ENCODE data around the gene STXBP6.

The STXBP6 gene

GRCh38 chr14:24852312-24853060, 197.5 kb downstream of the STXBP6 start:
- Histone ChIP-seq H3K9ac (ENCODE audit: insufficient read length) (no peak overlapping the region), H3K36me3 (ENCODE audit: insufficient read depth, low read length) (no peaks in the 10 kb centered on the region), H3K27ac (no peak overlapping the region), H3K4me3 (no peak overlapping the region), H3K9me3 (ENCODE audit: low read depth, low read length) (no peaks in the 10 kb centered on the region)
- TF ChIP-seq FOXP2 (optimal IDR thresholded peaks at IDR 0.05; ENCODE audit: control extremely low read depth, extremely low read length, insufficient read depth) (no peak), POLR2AphosphoS5 (IDR thresholded peaks at IDR 0.05; ENCODE audit: borderline replicate concordance, low read depth, low read length) (no peak), EZH2 (IDR thresholded peaks at IDR 0.05) (no peak)
- no peak for DNase-seq (ENCODE audit: low read depth, low spot score)

GRCh38 chr14:24851837-24852236, 198.1 kb downstream of the STXBP6 start:
- Histone ChIP-seq H3K27ac (no peak overlapping the region), H3K9ac (ENCODE audit: insufficient read length) (no peak overlapping the region), H3K4me3 (no peak overlapping the region), H3K36me3 (ENCODE audit: insufficient read depth, low read length) (no peaks in the 10 kb centered on the region), H3K9me3 (ENCODE audit: low read depth, low read length) (no peaks in the 10 kb centered on the region)
- DNase-seq (ENCODE audit: low read depth, low spot score), result no peak
- TF ChIP-seq POLR2AphosphoS5 (IDR thresholded peaks at IDR 0.05; ENCODE audit: borderline replicate concordance, low read depth, low read length) (no peak), EZH2 (IDR thresholded peaks at IDR 0.05) (no peak), FOXP2 (optimal IDR thresholded peaks at IDR 0.05; ENCODE audit: control extremely low read depth, extremely low read length, insufficient read depth) (no peak)

GRCh38 chr14:24851406-24851805, 198.5 kb downstream of the STXBP6 start:
- H3K36me3 ChIP-seq (ENCODE audit: insufficient read depth, low read length), result no peaks in the 10 kb centered on the region
- H3K9ac ChIP-seq (ENCODE audit: insufficient read length), result no peak overlapping the region
- no peak overlapping the region for H3K27ac ChIP-seq
- no peak for DNase-seq (ENCODE audit: low read depth, low spot score)
- no peaks in the 10 kb centered on the region for H3K9me3 ChIP-seq (ENCODE audit: low read depth, low read length)
- H3K4me3 ChIP-seq, result no peak overlapping the region
- TF ChIP-seq POLR2AphosphoS5 (IDR thresholded peaks at IDR 0.05; ENCODE audit: borderline replicate concordance, low read depth, low read length) (no peak), FOXP2 (optimal IDR thresholded peaks at IDR 0.05; ENCODE audit: control extremely low read depth, extremely low read length, insufficient read depth) (no peak), EZH2 (IDR thresholded peaks at IDR 0.05) (no peak)

- Histone ChIP-seq H3K36me3 (ENCODE audit: insufficient read depth, low read length) (no peaks in the 10 kb centered on the region), H3K9ac (ENCODE audit: insufficient read length) (no peak overlapping the region), H3K27ac (no peak overlapping the region), H3K4me3 (no peak overlapping the region), H3K9me3 (ENCODE audit: low read depth, low read length) (no peaks in the 10 kb centered on the region)
- TF ChIP-seq EZH2 (IDR thresholded peaks at IDR 0.05) (no peak), POLR2AphosphoS5 (IDR thresholded peaks at IDR 0.05; ENCODE audit: borderline replicate concordance, low read depth, low read length) (no peak), FOXP2 (optimal IDR thresholded peaks at IDR 0.05; ENCODE audit: control extremely low read depth, extremely low read length, insufficient read depth) (no peak)
- DNase-seq (ENCODE audit: low read depth, low spot score), result no peak
Measured at GRCh38 chr14:24850072-24850471, 199.9 kb downstream of the STXBP6 start.

- no peak for DNase-seq (ENCODE audit: low read depth, low spot score)
- Histone ChIP-seq H3K36me3 (ENCODE audit: insufficient read depth, low read length) (no peaks in the 10 kb centered on the region), H3K27ac (no peak overlapping the region), H3K4me3 (no peak overlapping the region), H3K9me3 (ENCODE audit: low read depth, low read length) (no peaks in the 10 kb centered on the region), H3K9ac (ENCODE audit: insufficient read length) (no peak overlapping the region)
- no peak for TF ChIP-seq EZH2 (IDR thresholded peaks at IDR 0.05)
- TF ChIP-seq FOXP2 (optimal IDR thresholded peaks at IDR 0.05; ENCODE audit: control extremely low read depth, extremely low read length, insufficient read depth), result no peak
- TF ChIP-seq POLR2AphosphoS5 (IDR thresholded peaks at IDR 0.05; ENCODE audit: borderline replicate concordance, low read depth, low read length), result no peak
Measured at GRCh38 chr14:24849471-24849870, 200.5 kb downstream of the STXBP6 start.

GRCh38 chr14:24848102-24848790, 201.7 kb downstream of the STXBP6 start:
- Histone ChIP-seq H3K9me3 (ENCODE audit: low read depth, low read length) (no peaks in the 10 kb centered on the region), H3K27ac (no peak overlapping the region), H3K4me3 (no peak overlapping the region), H3K9ac (ENCODE audit: insufficient read length) (no peak overlapping the region), H3K36me3 (ENCODE audit: insufficient read depth, low read length) (no peaks in the 10 kb centered on the region)
- DNase-seq (ENCODE audit: low read depth, low spot score), result no peak
- TF ChIP-seq FOXP2 (optimal IDR thresholded peaks at IDR 0.05; ENCODE audit: control extremely low read depth, extremely low read length, insufficient read depth) (no peak), POLR2AphosphoS5 (IDR thresholded peaks at IDR 0.05; ENCODE audit: borderline replicate concordance, low read depth, low read length) (no peak), EZH2 (IDR thresholded peaks at IDR 0.05) (no peak)

GRCh38 chr14:24847568-24848095, 202.3 kb downstream of the STXBP6 start:
- Histone ChIP-seq H3K4me3 (no peak overlapping the region), H3K27ac (no peak overlapping the region), H3K9ac (ENCODE audit: insufficient read length) (no peak overlapping the region), H3K9me3 (ENCODE audit: low read depth, low read length) (no peaks in the 10 kb centered on the region), H3K36me3 (ENCODE audit: insufficient read depth, low read length) (no peaks in the 10 kb centered on the region)
- TF ChIP-seq FOXP2 (optimal IDR thresholded peaks at IDR 0.05; ENCODE audit: control extremely low read depth, extremely low read length, insufficient read depth) (no peak), POLR2AphosphoS5 (IDR thresholded peaks at IDR 0.05; ENCODE audit: borderline replicate concordance, low read depth, low read length) (no peak), EZH2 (IDR thresholded peaks at IDR 0.05) (no peak)
- DNase-seq (ENCODE audit: low read depth, low spot score), result no peak

- H3K9ac ChIP-seq (ENCODE audit: insufficient read length), result no peak overlapping the region
- TF ChIP-seq EZH2 (IDR thresholded peaks at IDR 0.05), result no peak
- no peak for TF ChIP-seq POLR2AphosphoS5 (IDR thresholded peaks at IDR 0.05; ENCODE audit: borderline replicate concordance, low read depth, low read length)
- no peaks in the 10 kb centered on the region for H3K9me3 ChIP-seq (ENCODE audit: low read depth, low read length)
- no peaks in the 10 kb centered on the region for H3K36me3 ChIP-seq (ENCODE audit: insufficient read depth, low read length)
- no peak overlapping the region for H3K4me3 ChIP-seq
- DNase-seq (ENCODE audit: low read depth, low spot score), result no peak
- H3K27ac ChIP-seq, result no peak overlapping the region
Measured at GRCh38 chr14:24846261-24846660, 203.7 kb downstream of the STXBP6 start.
